GM12878 (cell line): ENCODE data around the gene NXN. TPM values are rescaled to one million over a fixed set of nuclear protein-coding genes. Genes with fewer than 3 reads are reported as not detected.

Experiments
- ATAC-seq: fragments of 200-7000 bp; cut with Tn5 transposase; 3 replicates; pipeline ENCODE4 v1.9.1; 2020; ENCODE audit warnings: mild to moderate bottlenecking, moderate library complexity
- BruUV-seq: library from RNA; stranded (reverse); fragments of 400-500 nt; replicated peaks from 2 replicates; lab custom pipeline; 2021; lab: Mats Ljungman, UMichigan
- CTCF ChIA-PET: fragments of 300-600 bp; sonication (Branson Sonifier 250); formaldehyde crosslinking; extraction: SDS; loops from one replicate; lab custom pipeline; 2021; ENCODE audit warnings: inconsistent platforms; lab: Yijun Ruan, JAX
- POLR2A ChIA-PET: fragments of 350-600 bp; formaldehyde crosslinking; extraction: SDS; loops from one replicate; lab custom pipeline; 2021; ENCODE audit warnings: inconsistent platforms; lab: Charles Lee
- RAD21 ChIA-PET: fragments of 300-600 bp; sonication (Branson Sonifier 250); formaldehyde crosslinking; loops from one replicate; lab custom pipeline; 2023; ENCODE audit warnings: antibody characterized with exemption; ENCODE audit not compliant: unreplicated experiment; lab: Charles Lee
- SMC1A ChIA-PET: fragments of 300-600 bp; sonication (Branson Sonifier 250); formaldehyde crosslinking; loops from one replicate; lab custom pipeline; 2023; ENCODE audit not compliant: unreplicated experiment, uncharacterized antibody; lab: Charles Lee
- DNase-seq: peaks from one replicate; pipeline ENCODE4 v3.0.0-alpha.2; 2011; ENCODE audit warnings: low read depth, low spot score
- FAIRE-seq: peaks from 3 replicates; lab custom pipeline; 2011; peaks lifted over from hg19 to GRCh38; lab: Jason Lieb, UNC
- H2AFZ ChIP-seq: 2 replicates; pipeline ENCODE4 v1.6.0; 2011; ENCODE audit warnings: low read depth, low read length, control low read depth; ENCODE audit not compliant: control insufficient read depth
- H3K27ac ChIP-seq: 2 replicates; pipeline ENCODE4 v1.5.1; 2011; ENCODE audit warnings: control low read depth; ENCODE audit not compliant: control insufficient read depth, insufficient read depth
- H3K27me3 ChIP-seq, 2 experiments: replicated peaks in 1 of 2; 2 replicates each; pipeline versions ENCODE4 v1.6.0 to v1.6.1; 2011; ENCODE audit warnings: low read length in 1 of 2; ENCODE audit not compliant: control insufficient read depth in 2 of 2, insufficient read depth in 2 of 2
- H3K36me3 ChIP-seq, 2 experiments: 2 replicates each; pipeline ENCODE4 v1.5.1; 2011; ENCODE audit warnings: low read length in 1 of 2; ENCODE audit not compliant: control insufficient read depth in 2 of 2, insufficient read depth in 2 of 2
- H3K4me1 ChIP-seq: 2 replicates; pipeline ENCODE4 v1.6.1; 2011; ENCODE audit warnings: mild to moderate bottlenecking, low read length, moderate library complexity, mixed read lengths; ENCODE audit not compliant: control insufficient read depth, insufficient read depth
- H3K4me2 ChIP-seq: 2 replicates; pipeline ENCODE4 v1.6.0; 2011; ENCODE audit warnings: control low read depth; ENCODE audit not compliant: control insufficient read depth, insufficient read depth
- H3K4me3 ChIP-seq: fragments of 200-600 bp; sonication (generic); 2 replicates; pipeline ENCODE4 v1.5.1; 2016
- H3K79me2 ChIP-seq: 2 replicates; pipeline ENCODE4 v1.6.0; 2011; ENCODE audit warnings: low read length; ENCODE audit not compliant: control insufficient read depth, insufficient read depth
- H3K9ac ChIP-seq: 2 replicates; pipeline ENCODE4 v1.8.0; 2011; ENCODE audit warnings: low read length, control low read depth, mixed read lengths; ENCODE audit not compliant: control insufficient read depth, insufficient read depth
- H3K9me3 ChIP-seq: replicated peaks from 3 replicates; pipeline ENCODE4 v1.5.1; 2011; ENCODE audit warnings: mild to moderate bottlenecking, low read length; ENCODE audit not compliant: control insufficient read depth, insufficient read depth
- H4K20me1 ChIP-seq: 2 replicates; pipeline ENCODE4 v1.6.0; 2011; ENCODE audit not compliant: control insufficient read depth, insufficient read depth
- ATF2 ChIP-seq: IDR thresholded peaks from 2 replicates; pipeline ENCODE4 v1.6.1; 2012; ENCODE audit warnings: low read length, inconsistent platforms
- KDM1A ChIP-seq: fragments of 200-600 bp; sonication (generic); IDR thresholded peaks from 2 replicates; pipeline ENCODE4 v1.6.1; 2016; ENCODE audit warnings: borderline replicate concordance
- LARP7 ChIP-seq: fragments of 450-650 bp; IDR thresholded peaks from 2 replicates; pipeline ENCODE4 v1.6.1; 2017; ENCODE audit warnings: mild to moderate bottlenecking
- NKRF ChIP-seq: fragments of 450-650 bp; conservative IDR thresholded peaks from 2 replicates; pipeline ENCODE4 v1.6.1; 2017; ENCODE audit warnings: mild to moderate bottlenecking, moderate library complexity
- NR2F1 ChIP-seq: fragments of 450-650 bp; conservative IDR thresholded peaks from 2 replicates; pipeline ENCODE4 v1.6.1; 2017; ENCODE audit warnings: mild to moderate bottlenecking
- POU2F2 ChIP-seq: IDR thresholded peaks from 3 replicates; pipeline ENCODE4 v1.6.1; 2011; ENCODE audit warnings: low read depth, mild to moderate bottlenecking, low read length, borderline replicate concordance
- RAD21 ChIP-seq: IDR thresholded peaks from 2 replicates; pipeline ENCODE4 v1.6.1; 2011; ENCODE audit warnings: mild to moderate bottlenecking, low read depth, low read length, moderate library complexity; ENCODE audit not compliant: insufficient read depth
- SP1 ChIP-seq: IDR thresholded peaks from one replicate; pipeline ENCODE4 v1.6.1; 2011; ENCODE audit warnings: low read depth, low read length
- STAT1 ChIP-seq: fragments of 450-650 bp; conservative IDR thresholded peaks from 2 replicates; pipeline ENCODE4 v1.6.1; 2014; ENCODE audit warnings: antibody characterized with exemption, mild to moderate bottlenecking
- TARDBP ChIP-seq: IDR thresholded peaks from 2 replicates; pipeline ENCODE4 v1.6.1; 2016; ENCODE audit warnings: borderline replicate concordance
- WGBS: methylation state at CpG from one replicate; pipeline ENCODE4 v1.1.6; 2016; ENCODE audit warnings: low lambda C conversion rate; ENCODE audit not compliant: insufficient replicate concordance, insufficient coverage; ENCODE audit errors: missing lambda C conversion rate; 5-methylcytosine and 5-hydroxymethylcytosine counted together
- in situ Hi-C: fragments of 300-500 bp; cut with MboI; formaldehyde crosslinking; loops from 9 replicates; pipeline ENCODE4 v1.14.3; 2018; ENCODE audit warnings: mixed read lengths
- intact Hi-C: fragments of 100-400 bp; cut with micrococcal nuclease; formaldehyde crosslinking; loops from one replicate; pipeline ENCODE4 v1.14.2; 2022; ENCODE audit not compliant: unreplicated experiment
- polyA plus RNA-seq, 11 experiments: library from polyadenylated mRNA; depleted of rRNA in 4 of 11; unstranded in 6 of 11; stranded (reverse) in 5 of 11; fragments of >200 nt; fragmentation: Nextera tagmentation in 4 of 11; fragmentation: Illumina TruSeq in 1 of 11; extraction: Ambion mirVana in 4 of 11; extraction: Trizol in 1 of 11; gene quantifications; 1 replicate in 1 of 11; 2 replicates in 10 of 11; pipeline versions ENCODE4 v1.2.1 to v1.2.3, GENCODE V29; 2011 to 2016; ENCODE audit warnings: inconsistent platforms in 2 of 11, missing spikeins in 2 of 11, low read depth in 1 of 11
- total RNA-seq, 4 experiments: library from RNA; depleted of rRNA in 3 of 4; stranded (reverse); fragments of >200 nt in 3 of 4; fragmentation: Illumina TruSeq in 1 of 4; extraction: Trizol in 1 of 4; gene quantifications; 2 replicates each; pipeline versions ENCODE4 v1.2.1 to v1.2.3, GENCODE V29; 2013 to 2021

The NXN gene
- total and polyA plus RNA-seq, 10 of the 15 experiments (the other 5 are each of a cell fraction or from before 2014, with no cell fraction given): 0.04 to 1.2 (median 0.30) TPM

- DNase-seq (no peak), ATAC-seq (no peak), FAIRE-seq (no peak)
- no peak overlapping the region for H3K27ac ChIP-seq
- RAD21 ChIA-PET: no interaction called here
- SMC1A ChIA-PET: no interaction called here
- H3K9me3 ChIP-seq: no peaks in the 10 kb centered on the region; the same call in 2 of the 3 replicates
- intact Hi-C loops: no loop called here
- no peak overlapping the region for H3K9ac ChIP-seq
- peaks cover 0 to 2% of the 10 kb centered on the region in 2 experiments; a peak in 2 of 4 replicates for H3K27me3 ChIP-seq
- H3K79me2 ChIP-seq: no peaks in the 10 kb centered on the region
- in situ Hi-C loops: no loop called here
- H3K4me3 ChIP-seq: no peak overlapping the region
- no peaks in the 10 kb centered on the region for H3K4me1 ChIP-seq
- no peaks in the 10 kb centered on the region for H3K36me3 ChIP-seq
- 60% methylated on average over 23 of the region's 23 CpGs for WGBS
- no peak overlapping the region for H3K4me2 ChIP-seq
- BruUV-seq: no TSS peak
- H2AFZ ChIP-seq: no peak overlapping the region
- H4K20me1 ChIP-seq: no peaks in the 10 kb centered on the region
- CTCF ChIA-PET: no interaction called here
- POLR2A ChIA-PET: no interaction called here
- TF ChIP-seq RAD21: no peak
- no peak for TF ChIP-seq SP1
- no peak for TF ChIP-seq POU2F2
- no peak for TF ChIP-seq KDM1A
- TF ChIP-seq LARP7: no peak
- no peak for TF ChIP-seq NR2F1
- TF ChIP-seq ATF2: no peak
- no peak for TF ChIP-seq TARDBP
- TF ChIP-seq STAT1: no peak
- no peak for TF ChIP-seq NKRF
Measured at GRCh38 chr17:863880-864279, 115.7 kb downstream of the NXN start.
